Hematopoietic multipotent progenitor cell treated with erythropoietin and hydrocortisone succinate and interleukin-3 and kit ligand, for 8 days (in vitro differentiated cells): ENCODE results near the gene SIL1.
"Not testable (repeated sequence)": the region's sequence is repeated elsewhere in the genome, so short reads cannot be mapped to it uniquely, and the experiment has no call there.

ENCODE experiments used
- DNase-seq: peaks from one replicate; pipeline ENCODE4 v3.0.0-alpha.2; 2015

The SIL1 gene

DNA sequence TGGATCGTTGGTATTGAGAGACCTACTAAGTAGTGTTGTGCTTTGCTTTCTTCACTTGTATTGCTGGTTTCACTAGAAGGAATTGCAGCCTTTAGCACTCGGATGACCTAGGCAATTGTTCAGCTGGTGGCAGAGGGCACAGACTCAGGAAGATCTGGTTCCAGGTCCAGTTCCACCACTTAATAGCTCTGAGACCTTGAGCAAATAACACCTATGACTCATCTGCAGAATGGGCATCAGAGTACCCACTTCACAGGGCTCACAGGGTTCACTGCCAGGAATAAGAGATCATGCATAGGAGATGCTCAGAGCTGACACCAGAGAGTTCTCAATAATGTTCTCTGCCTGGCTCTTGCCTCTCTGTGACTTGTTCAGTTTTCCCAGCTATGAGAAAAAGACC is 133.6 kb downstream of the SIL1 start:
- DNase-seq, result no peak

DNA sequence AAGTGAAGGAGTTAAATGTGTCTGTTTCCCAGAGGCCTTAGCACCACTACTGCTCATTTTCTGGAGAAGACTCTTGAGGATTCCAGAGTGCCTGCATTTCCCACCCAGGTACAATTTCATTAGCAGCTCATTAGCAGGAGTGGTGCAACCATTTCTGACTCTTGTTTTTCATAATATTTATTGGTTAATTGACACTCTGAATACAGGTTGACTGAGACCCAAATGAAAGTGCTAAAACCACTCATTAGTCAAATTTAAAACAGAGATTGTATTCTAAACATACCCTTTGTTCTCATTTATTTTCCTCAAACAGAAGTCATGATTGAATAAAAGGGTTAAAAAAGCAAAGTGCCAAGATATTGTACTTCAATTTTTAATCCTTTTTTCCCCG is 134.5 kb downstream of the SIL1 start:
- DNase-seq, result no peak

DNA sequence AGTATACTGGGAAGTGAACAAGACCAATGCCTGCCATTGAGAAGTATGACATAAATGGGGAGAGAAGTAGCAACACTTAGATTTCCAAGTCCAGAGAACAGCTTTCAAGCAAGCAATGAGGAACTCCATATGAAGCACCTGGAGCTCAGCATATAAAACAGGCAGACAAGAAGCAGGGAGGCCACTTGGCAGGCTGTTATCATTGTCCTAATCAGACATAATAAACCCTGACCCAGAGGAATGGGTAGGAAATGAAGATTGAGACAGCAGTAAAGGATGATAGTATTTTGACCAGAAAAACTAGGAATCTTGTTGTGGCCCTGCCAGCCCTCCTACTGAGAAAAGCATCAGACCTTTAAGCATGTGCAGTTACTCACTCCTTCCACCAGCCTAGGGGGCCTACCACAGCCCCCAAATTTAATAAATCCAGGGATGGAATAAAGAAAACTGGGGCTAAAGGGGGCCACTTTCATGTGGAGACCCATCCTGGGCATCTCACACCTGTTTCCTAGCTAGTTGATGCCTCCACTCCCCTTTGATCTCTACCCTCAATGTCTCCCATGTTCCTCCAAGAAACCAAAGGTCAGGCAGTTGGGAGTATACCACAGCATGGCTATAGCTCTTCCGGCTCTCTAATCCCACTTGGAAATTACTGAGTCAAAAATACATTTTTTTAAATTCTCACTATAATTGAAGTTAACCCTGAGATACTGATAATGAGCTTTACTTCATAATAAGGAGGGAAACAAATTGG is 135.1 kb downstream of the SIL1 start:
- DNase-seq, result no peak

DNA sequence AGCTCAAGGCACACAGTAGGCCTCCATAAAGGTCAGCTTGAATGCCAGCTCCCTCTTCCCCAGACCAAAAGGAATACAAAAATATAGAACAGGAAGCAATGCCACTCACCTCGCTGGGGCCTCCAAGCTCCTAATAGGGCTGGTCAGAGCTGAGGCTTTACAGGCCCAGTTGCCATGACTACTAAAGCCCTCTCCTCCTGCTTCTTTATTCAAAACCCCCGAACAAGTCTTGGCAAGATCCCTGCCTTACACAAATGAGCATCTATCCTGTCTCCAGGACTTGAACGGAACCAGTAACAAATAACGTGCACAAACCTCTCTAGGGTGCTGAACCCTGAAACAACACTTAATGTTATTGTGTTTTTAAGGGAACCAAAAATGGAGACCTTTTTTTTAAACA is 136.3 kb downstream of the SIL1 start:
- DNase-seq, result no peak

DNA sequence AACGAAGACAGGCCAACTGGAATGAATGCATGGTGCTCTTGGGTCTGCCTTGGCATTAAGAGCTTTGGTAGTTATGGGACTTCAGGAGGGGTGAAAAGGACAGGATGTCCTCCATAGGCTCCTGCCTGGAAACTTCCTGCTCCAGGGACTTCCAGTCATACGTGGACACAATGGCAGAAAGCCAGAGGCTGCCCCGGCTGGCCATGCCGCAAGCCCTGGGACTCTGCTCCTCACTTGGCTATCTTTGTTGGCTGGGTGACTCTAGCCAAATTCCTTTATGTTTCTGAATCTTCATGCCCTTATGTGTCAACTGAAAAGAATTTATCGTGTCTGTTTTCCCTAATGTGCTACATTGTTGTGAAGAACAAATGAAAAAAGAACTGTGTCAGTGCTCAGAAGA is 136.9 kb downstream of the SIL1 start:
- DNase-seq, result no peak

DNA sequence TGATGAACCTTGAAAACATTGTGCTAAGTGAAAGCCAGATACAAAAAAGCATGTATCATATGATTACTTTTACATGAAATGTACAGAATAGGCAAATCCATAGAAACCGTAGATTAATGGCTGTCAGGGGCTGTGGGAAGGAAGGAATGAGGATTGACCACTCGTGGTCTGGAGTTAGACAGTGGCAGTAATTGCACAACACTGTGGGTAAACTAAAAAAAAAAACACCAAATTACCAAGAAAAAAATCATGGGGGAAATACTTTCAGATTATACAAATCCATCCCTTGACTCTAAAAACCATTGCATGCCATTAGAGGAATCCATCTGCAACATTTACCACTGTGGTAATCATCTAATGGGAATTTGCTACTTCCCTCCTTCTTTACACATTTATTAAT is 140.0 kb downstream of the SIL1 start:
- DNase-seq, result no peak

DNA sequence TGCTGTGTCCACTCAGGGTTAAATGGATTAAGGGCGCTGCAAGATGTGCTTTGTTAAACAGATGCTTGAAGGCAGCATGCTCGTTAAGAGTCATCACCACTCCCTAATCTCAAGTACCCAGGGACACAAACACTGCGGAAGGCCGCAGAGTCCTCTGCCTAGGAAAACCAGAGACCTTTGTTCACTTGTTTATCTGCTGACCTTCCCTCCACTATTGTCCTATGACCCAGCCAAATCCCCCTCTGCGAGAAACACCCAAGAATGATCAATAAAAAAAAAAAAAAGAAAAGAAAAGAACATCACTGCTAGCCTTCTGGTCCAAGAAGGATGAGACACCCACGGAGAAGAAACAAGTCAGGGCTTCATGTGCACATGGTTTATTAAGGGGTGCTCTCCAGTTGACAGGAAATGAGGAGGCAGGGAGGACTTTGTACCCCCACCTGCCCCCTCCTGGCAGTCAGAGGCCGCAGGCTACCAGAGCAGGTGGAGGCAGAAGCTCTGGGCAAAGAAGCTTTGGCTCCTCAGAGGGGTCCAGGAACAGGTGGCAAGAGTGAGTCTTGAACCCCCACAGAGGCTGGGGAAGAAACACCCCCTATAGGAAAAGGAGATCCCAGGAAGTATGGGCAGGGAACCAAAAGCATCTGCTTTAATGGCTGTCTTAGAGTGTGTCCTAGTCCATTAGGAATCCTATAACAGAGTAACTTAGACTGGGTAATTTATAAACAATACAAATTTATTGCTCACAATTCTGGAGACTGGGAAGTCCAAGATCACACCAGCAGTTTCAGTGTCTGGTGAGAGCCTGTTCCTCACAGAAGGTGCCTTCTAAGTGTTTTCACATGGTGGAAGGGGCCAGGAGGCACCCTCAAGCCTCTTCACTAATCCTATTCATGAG is 140.9 kb downstream of the SIL1 start:
- not testable (repeated sequence) for DNase-seq

DNA sequence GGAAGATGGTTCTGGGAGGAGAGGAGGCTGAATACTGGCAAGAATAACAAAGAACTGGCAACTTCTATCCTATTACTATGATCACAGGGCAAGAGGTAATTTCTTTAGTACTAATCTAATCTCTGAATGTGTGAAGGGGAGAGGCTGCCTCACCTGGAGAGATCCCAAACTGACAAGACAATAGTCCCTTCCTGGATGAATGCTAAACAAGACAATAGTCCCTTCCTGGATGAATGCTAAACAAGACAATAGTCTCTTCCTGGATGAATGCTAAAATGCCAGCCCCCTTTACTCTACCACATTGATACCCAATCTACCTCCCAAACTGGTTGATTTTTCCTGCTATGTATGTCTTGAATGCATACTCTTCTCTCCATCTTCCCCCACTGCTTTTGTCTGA is 145.2 kb downstream of the SIL1 start:
- DNase-seq, result no peak

DNA sequence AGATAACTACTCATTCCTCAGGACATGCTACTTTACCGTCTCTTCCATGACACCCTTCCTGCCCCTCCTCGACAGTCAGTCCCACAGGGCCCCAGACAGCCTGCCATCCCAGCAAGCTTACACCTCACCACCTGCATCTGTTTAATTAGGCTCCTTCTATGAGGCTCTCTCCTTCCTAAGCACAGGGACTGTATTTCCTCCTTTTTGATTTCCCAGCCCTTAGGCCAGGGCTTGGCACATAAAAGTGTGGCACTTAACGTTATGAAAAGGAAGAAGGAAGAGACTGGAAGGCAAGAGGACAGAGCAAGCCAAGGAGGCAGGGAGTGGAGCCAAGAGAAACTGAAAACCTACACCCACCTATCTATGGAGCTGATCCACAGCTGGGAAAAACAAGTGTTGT is 146.8 kb downstream of the SIL1 start:
- DNase-seq, result no peak

DNA sequence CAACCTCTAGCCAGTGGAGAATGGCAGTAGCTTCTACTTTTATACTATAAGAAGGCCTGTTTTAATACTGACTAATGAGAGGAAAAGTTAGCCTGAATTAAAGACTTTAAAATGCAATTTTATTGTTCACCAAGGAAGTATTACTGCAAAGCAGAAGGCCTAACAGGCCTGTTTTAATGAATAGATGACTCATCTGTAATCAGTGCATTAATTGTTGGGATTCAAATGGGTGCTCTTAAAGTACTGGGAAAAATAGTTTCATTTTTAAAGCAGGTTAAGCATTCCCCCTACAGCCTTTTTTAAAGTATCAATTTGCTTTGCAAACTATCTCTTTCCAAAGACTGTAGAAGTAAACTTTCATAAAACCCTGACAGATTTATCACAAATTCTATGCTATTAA is 147.7 kb downstream of the SIL1 start:
- no peak for DNase-seq

DNA sequence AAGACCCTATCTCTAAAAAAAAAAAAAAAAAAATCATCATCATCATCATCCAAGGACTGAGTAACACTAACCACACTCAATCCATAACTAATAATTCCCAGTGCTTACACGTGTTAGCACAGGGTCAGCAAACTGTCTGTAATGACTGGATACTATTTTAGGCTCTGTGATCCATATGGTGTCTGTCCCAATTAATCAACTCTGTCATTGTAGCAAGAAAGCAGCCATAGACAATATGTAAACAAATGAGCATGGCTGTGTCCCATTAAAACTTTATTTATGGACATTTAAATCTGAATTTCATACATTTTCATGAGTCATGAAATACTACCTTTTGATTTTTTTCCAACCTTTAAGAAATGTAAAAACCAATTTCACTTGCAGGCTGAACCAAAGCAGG is 148.4 kb downstream of the SIL1 start:
- DNase-seq, result no peak

DNA sequence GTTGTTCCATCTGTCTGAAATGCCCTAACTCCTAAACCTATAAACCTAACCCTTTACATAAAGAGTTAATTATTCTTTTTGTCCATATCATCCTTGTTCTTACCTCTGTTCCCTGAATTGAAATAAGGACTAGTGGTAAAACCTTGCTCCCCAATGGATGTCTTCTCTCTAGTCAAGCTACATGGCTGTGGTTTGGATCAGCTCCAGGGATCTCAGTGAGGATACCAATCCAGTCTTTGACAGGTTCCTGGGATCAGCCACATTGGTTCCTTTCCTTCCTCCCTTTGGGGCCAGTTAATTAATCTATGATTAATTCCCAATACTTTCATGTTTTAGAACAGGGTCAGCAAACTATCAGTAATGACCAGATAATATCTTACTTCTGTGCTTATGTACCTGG is 151.6 kb downstream of the SIL1 start:
- DNase-seq, result no peak

DNA sequence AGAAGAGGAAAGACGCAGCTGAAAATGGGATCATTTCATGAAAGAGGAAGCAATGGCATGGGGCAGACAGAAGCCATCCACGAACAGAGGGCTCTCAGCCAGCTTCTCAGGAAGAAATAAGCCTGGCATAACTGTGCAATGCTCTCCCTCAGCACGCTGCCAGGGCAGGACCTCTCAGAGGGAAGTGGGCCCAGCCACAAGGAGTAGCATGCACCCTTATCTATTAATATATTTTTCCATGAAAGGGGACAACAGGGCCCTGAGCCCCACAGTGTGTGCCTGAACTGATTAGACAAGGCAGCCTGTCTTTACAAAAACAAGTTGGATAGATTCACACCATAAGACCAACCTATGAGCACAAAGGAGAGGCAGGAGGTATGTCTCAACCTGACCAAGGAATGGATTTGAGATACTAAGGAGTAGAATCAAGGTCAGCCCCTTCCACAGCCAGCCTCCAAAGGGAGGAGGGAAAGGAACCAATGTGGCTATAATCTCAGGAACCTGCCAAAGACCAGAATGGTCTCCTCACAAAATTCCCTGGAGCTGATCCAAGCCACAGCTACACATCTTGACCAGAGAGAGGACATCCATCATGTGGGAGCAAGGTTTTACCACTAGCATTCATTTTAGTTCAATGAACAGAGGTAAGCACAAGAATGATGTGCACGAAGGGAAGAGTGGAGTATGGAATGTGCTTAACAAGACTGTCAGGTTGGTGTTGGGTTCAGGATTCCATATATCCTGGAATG is 154.8 kb downstream of the SIL1 start:
- peak; percentile 88 for DNase-seq

DNA sequence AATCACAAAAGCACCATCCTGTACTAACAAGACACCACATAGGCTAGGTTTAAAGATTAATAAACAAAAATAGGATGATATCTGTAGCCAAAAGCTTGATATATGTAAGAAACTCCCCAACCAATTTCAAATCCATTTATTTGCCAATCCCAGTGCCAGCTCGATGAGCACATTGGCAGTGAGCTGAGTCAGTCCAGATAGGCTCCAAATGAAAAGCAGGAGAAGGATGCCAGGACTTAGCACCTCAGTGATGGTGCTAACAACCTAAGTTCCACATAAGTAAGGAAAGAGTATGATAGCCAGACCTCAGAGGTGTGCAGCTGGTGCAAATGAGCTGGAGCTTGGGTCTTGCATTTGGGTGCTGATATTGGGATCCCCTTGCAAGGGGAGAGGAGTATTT is 158.1 kb downstream of the SIL1 start:
- no peak for DNase-seq

DNA sequence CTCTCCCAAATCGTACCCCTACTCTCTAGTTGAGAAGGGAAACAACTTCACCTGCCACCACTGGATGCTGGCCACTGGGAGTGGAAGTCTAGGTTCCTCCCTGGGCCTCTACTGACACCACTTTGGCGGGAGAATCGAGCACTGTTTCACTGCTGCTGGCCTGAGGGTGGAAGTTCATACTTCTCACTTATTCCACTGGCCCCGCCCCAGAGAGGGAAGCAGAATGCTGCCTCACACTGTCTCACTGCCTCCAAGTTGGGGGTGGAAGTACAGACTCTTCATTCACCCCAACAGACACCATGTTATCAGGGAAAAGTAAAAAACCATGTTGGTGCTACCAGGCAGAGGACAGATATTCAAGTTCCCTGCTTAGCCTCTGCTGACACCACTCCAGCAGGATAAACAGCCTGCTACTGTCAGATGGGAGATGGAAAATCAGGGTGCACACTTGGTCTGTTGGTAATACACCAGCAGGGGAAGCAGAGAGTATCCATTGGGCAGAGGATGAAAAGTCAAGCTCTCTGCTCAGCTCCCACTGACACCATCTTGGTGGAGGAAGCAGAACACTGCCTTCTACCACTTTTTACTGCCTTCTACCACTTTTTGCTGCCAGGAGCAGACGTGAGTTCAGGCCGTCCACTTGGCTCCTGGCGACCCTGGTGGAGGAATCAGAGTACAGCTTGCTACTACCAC is 159.4 kb downstream of the SIL1 start:
- DNase-seq, result peak; percentile 35

DNA sequence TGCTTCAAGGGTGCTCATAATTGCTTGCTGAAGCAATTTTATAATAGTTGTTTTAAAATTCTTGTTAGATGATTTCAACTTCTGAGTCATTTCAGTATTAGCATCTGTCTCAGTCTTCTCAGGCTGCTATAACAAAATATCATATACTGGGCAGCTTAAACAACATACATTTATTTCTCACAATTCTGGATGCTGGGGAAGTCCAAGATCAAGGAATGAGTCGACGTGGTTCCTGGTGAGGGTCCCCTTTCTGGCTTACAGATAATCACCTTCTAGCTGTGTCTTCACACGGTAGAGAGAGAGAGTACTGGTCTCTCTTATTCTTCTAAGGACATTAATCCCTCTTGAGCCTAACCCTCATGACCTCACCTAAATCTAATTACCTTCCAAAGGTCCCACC is 160.4 kb downstream of the SIL1 start:
- no peak for DNase-seq

DNA sequence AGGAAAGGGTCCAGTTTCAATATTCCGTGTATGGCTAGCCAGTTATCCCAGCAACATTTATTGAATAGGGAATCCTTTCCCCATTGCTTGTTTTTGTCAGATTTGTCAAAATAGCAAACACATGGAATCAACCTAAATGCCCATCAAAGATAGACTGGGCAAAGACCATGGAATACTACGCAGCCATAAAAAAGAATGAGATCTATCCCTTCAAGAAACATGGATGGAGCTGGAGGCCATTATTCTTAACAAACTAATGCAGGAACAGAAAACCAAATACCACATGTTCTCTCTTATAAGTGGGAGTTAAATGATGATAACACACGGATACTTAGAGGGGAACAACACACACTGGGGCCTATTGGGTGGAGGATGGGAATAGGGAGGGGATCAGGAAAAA is 161.8 kb downstream of the SIL1 start:
- DNase-seq, result not testable (repeated sequence)

DNA sequence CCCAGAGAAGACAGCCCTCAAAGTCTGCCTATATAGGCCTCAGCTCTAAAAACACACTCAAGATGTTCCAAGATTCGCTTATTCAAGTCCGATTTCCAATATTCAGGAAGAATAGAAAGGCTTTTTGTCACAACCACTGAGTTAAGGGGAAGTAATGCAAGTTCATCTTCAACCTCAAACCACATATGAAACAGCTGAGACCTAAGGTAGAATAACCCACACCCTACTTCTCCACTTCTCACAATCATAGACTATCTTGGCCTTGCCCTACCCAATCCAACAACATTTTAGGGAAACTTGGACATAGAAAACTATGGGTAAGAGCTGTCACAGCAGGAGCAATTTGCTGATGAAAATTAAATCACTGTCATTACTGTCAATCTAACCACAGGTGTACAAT is 171.0 kb downstream of the SIL1 start:
- no peak for DNase-seq

DNA sequence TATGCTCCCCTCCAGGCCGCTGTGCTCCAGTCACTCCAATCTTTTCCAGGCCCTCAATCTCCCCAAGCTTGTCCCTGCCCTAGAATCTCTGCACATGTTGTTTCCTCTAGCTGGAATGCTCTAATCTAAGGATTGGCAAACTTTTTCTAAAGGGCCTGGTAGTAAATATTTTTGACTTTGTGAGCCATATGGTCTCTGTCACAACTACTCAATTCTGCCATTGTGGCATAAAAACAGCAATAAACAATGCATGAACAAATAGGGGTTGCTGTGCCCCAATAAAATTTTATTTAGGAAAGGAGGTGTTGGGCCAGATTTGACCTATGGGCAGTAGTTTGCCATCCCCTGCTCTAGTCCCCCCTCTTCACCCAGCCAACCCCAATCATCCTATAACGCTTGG is 172.5 kb downstream of the SIL1 start:
- DNase-seq, result no peak

DNA sequence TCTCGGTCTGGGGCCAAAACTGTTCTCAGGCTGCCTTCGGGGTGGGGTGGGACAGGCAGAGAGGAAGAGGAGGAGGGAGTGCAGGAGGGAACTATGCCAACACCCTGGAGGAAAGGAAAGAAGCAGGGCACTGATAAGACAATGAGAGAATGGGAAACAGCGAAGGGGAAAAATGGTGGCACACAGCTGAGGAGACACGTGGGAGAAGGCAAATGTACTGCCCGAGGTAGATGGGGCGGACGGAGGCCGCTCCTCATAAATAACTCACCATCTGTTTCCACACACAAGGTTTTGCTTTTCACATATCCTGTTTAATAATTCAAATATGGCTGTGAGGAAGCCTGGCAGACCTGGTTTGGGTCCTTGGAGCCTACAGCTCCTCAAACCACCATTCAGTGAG is 174.9 kb downstream of the SIL1 start:
- peak; percentile 43 for DNase-seq

DNA sequence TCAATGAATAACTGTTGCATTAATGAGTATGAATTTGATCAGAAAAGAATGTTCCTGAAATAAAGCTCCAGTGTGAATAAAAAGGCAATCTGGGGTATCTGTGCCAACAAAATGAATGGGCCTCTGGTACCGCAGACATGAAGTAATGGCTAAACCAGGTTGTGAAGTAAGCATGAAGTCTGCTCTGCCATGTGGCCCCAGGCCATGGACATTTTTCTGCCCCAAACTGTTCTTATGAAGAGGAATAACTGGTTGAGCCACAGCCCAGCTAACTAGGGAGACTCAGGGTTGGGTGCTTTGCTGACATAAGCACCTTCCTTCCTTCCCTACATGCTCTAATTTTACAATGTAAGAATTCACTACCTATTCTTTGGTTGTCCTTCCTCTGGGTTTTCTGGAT is 175.6 kb downstream of the SIL1 start:
- no peak for DNase-seq

DNA sequence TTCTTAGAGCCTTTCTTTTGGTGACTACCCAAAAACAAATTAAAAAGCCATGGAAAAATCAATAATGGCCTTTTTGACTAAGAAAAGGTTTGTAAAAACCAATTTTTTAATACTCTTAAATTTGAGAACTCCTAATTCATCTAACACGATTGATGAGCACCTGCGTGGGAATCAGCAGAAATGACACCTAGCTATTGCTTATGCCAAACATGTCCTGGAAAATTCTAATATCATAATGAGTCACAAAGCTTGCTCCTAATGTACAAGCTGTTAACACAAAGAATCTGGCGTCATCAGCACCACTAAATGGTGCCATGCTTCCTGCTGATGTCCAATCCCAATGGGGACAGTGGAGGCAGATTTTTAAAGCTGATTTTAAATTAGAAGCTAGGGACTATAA is 176.8 kb downstream of the SIL1 start:
- no peak for DNase-seq

DNA sequence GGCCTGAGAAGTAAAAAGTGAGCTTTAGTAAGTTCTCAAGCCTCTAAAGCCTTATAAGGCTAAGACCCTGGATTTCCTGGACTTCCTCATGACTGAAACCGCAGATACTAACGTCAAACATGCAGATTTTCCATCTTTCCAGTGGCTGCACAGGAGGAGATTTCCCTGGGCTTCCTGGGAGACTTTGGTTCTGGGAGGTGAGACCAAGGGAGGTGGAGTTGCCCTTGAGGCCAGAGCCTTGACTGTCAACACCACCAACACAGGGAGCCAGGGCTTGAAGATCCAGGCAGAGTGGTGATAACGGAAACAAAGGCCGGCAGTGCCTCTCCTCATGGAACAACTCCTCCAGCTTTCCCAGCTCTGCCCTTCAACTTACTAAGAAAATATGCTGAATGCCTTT is 178.3 kb downstream of the SIL1 start:
- DNase-seq, result no peak
